Suprapubic skin (tissue), 4 donors: Measurements from ENCODE around the gene DAND5.

Source experiments
- CTCF ChIP-seq, 2 donors: fragments of 200-600 bp in 1 of 2; fragments of 450-650 bp in 1 of 2; sonication (generic) in 1 of 2; IDR thresholded peaks; one replicate each; pipeline ENCODE4 v1.5.1; 2016 to 2019; ENCODE audit warnings: antibody characterized with exemption in 2 of 2, mild to moderate bottlenecking in 1 of 2, moderate library complexity in 1 of 2
- POLR2A ChIP-seq, 2 donors: fragments of 450-650 bp; IDR thresholded peaks; one replicate each; pipeline ENCODE4 v1.6.1; 2017; ENCODE audit warnings: antibody characterized with exemption in 2 of 2, mild to moderate bottlenecking in 2 of 2, moderate library complexity in 2 of 2
- POLR2AphosphoS5 ChIP-seq, 3 donors: sonication (generic); formaldehyde crosslinking; IDR thresholded peaks; one replicate each; pipeline ENCODE4 v1.6.1; 2017; ENCODE audit warnings: antibody characterized with exemption in 3 of 3

DNA sequence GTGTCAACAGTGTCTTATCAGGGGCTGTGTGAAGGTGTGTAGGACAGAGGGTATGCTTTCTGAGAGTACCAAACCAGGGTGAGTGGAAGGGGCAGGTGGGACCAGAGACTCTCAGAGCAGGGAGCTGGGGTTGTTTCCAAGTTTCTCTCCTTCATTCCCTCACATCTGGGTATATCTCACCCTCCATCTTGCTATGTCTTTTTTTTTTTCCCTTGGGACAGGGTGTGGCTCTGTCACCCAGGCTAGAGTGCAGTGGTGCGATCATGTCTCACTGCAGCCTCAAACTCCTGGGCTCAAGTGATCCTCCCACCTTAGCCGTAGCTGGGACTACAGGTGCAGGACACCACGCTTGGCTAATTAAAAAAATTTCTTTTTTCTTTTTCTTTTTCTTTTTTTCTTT, 10.6 kb downstream of the DAND5 start:
- TF ChIP-seq CTCF (IDR thresholded peaks at IDR 0.05) (no peak), POLR2AphosphoS5 (IDR thresholded peaks at IDR 0.05) (no peak), POLR2A (IDR thresholded peaks at IDR 0.05) (no peak)
